ENCODE data around the gene FOXL2. TPM values are rescaled to one million over a fixed set of nuclear protein-coding genes. Genes with fewer than 3 reads are reported as not detected.

The FOXL2 gene
- 0.06 and 0.14 TPM in 2 replicates for total RNA-seq (2014; rRNA removed; shearing (Covaris generic))

GRCh38 chr3:138946663-138947494 lies at the start of gene FOXL2, which contains the start of gene FOXL2NB:
Gene FOXL2, minus strand, starts transcription at chr3:138947137. Its CDS starts 415 bp downstream, at chr3:138946722.
Gene FOXL2NB, plus strand, starts transcription at chr3:138947217. Its CDS starts 148 bp downstream, at chr3:138947365.
- peak; percentile 40 for DNase-seq (ENCODE audit: low spot score)

- DNase-seq (ENCODE audit: low spot score), result no peak
These were observed 48.8 kb upstream of the FOXL2 start for GRCh38 chr3:138995706-138996105.

- no peak for DNase-seq (ENCODE audit: low spot score)
These were observed 40.2 kb upstream of the FOXL2 start for GRCh38 chr3:138987181-138987580.

- no peak for DNase-seq (ENCODE audit: low spot score)
These were observed 39.0 kb upstream of the FOXL2 start for GRCh38 chr3:138985932-138986331.

- DNase-seq (ENCODE audit: low spot score), result peak; percentile 4
These were observed 37.9 kb upstream of the FOXL2 start for GRCh38 chr3:138984816-138985215.

- DNase-seq (ENCODE audit: low spot score), result no peak
These were observed 29.1 kb upstream of the FOXL2 start for GRCh38 chr3:138976047-138976446.

GRCh38 chr3:138975351-138975750 lies 28.4 kb upstream of the FOXL2 start:
- DNase-seq (ENCODE audit: low spot score), result no peak

- DNase-seq (ENCODE audit: low spot score), result no peak
These were observed 27.5 kb upstream of the FOXL2 start for GRCh38 chr3:138974462-138974861.

- no peak for DNase-seq (ENCODE audit: low spot score)
These were observed 26.0 kb upstream of the FOXL2 start for GRCh38 chr3:138972941-138973340.

- DNase-seq (ENCODE audit: low spot score), result no peak
These were observed 24.9 kb upstream of the FOXL2 start for GRCh38 chr3:138971766-138972320.

GRCh38 chr3:138964923-138965322 lies 18.0 kb upstream of the FOXL2 start:
- DNase-seq (ENCODE audit: low spot score), result no peak

- DNase-seq (ENCODE audit: low spot score), result no peak
These were observed 17.3 kb upstream of the FOXL2 start for GRCh38 chr3:138964264-138964663.

- no peak for DNase-seq (ENCODE audit: low spot score)
These were observed 16.1 kb upstream of the FOXL2 start for GRCh38 chr3:138962854-138963560.

GRCh38 chr3:138960417-138960852 lies 13.5 kb upstream of the FOXL2 start:
- no peak for DNase-seq (ENCODE audit: low spot score)

- no peak for DNase-seq (ENCODE audit: low spot score)
These were observed 3.8 kb upstream of the FOXL2 start for GRCh38 chr3:138950701-138951100.

- DNase-seq (ENCODE audit: low spot score), result no peak
These were observed 3.2 kb upstream of the FOXL2 start for GRCh38 chr3:138950006-138950644.

- DNase-seq (ENCODE audit: low spot score), result no peak
These were observed 2.6 kb upstream of the FOXL2 start for GRCh38 chr3:138949445-138950005.

GRCh38 chr3:138949002-138949418 lies 2.1 kb upstream of the FOXL2 start:
- no peak for DNase-seq (ENCODE audit: low spot score)

GRCh38 chr3:138948371-138949001 lies 1.5 kb upstream of the FOXL2 start:
- DNase-seq (ENCODE audit: low spot score), result no peak

GRCh38 chr3:138947495-138948121 lies 671 bp upstream of the FOXL2 start:
- no peak for DNase-seq (ENCODE audit: low spot score)

Data from H4 (cell line).